Measurements from ENCODE around the gene PLAGL2. TPM values are rescaled to one million over a fixed set of nuclear protein-coding genes. Genes with fewer than 3 reads are reported as not detected.
"Not testable (repeated sequence)": the region's sequence is repeated elsewhere in the genome, so short reads cannot be mapped to it uniquely, and the experiment has no call there.

PLAGL2 gene
- total RNA-seq = 11.0 TPM

GRCh38 chr20:32207626-32208498, at the start of gene PLAGL2, which contains the start of gene POFUT1:
Gene PLAGL2, minus strand, starts transcription at chr20:32207743. Its CDS starts 5,565 bp downstream, at chr20:32202178.
Gene POFUT1, plus strand, starts transcription at chr20:32207880. Its CDS starts 62 bp downstream, at chr20:32207942.
- peak; percentile 89 for ATAC-seq

- no peak for ATAC-seq
Observed at GRCh38 chr20:32252189-32252588, 44.6 kb upstream of the PLAGL2 start.

GRCh38 chr20:32251470-32251869, 43.9 kb upstream of the PLAGL2 start:
- ATAC-seq = no peak

GRCh38 chr20:32249030-32249738, 41.6 kb upstream of the PLAGL2 start:
- ATAC-seq = no peak

- ATAC-seq = no peak
Observed at GRCh38 chr20:32248043-32248442, 40.5 kb upstream of the PLAGL2 start.

- not testable (repeated sequence) for ATAC-seq
Observed at GRCh38 chr20:32246208-32246607, 38.7 kb upstream of the PLAGL2 start.

- no peak for ATAC-seq
Observed at GRCh38 chr20:32244959-32245358, 37.4 kb upstream of the PLAGL2 start.

- ATAC-seq = no peak
Observed at GRCh38 chr20:32244150-32244823, 36.7 kb upstream of the PLAGL2 start.

- no peak for ATAC-seq
Observed at GRCh38 chr20:32241807-32242206, 34.3 kb upstream of the PLAGL2 start.

GRCh38 chr20:32240205-32240604, 32.7 kb upstream of the PLAGL2 start:
- ATAC-seq = no peak

GRCh38 chr20:32238483-32239425, 31.2 kb upstream of the PLAGL2 start:
- ATAC-seq = no peak

- ATAC-seq = no peak
Observed at GRCh38 chr20:32237419-32237818, 29.9 kb upstream of the PLAGL2 start.

GRCh38 chr20:32236819-32237218, 29.3 kb upstream of the PLAGL2 start:
- ATAC-seq = no peak

- peak; percentile 70 for ATAC-seq
Observed at GRCh38 chr20:32236048-32236533, 28.5 kb upstream of the PLAGL2 start.

- no peak for ATAC-seq
Observed at GRCh38 chr20:32235331-32236047, 27.9 kb upstream of the PLAGL2 start.

- ATAC-seq = no peak
Observed at GRCh38 chr20:32234135-32234808, 26.7 kb upstream of the PLAGL2 start.

- no peak for ATAC-seq
Observed at GRCh38 chr20:32233286-32233685, 25.7 kb upstream of the PLAGL2 start.

- ATAC-seq = no peak
Observed at GRCh38 chr20:32232326-32232886, 24.9 kb upstream of the PLAGL2 start.

- peak; percentile 35 for ATAC-seq
Observed at GRCh38 chr20:32231847-32232246, 24.3 kb upstream of the PLAGL2 start.

GRCh38 chr20:32231245-32231644, 23.7 kb upstream of the PLAGL2 start:
- no peak for ATAC-seq

Measured in esophagus mucosa (tissue), 1 donor.